Activated CD4-positive, alpha-beta memory T cell treated with anti-CD3 and anti-CD28 coated beads for 36 hours (primary cell): ENCODE measurements around the gene TRA2B. TPM values are rescaled to one million over a fixed set of nuclear protein-coding genes. Genes with fewer than 3 reads are reported as not detected.

Experiments
- CTCF ChIA-PET: fragments of 350-600 bp; sonication (Branson Sonifier 250); formaldehyde crosslinking; loops from one replicate; lab custom pipeline; 2021; ENCODE audit warnings: antibody characterized with exemption, inconsistent platforms; lab: Charles Lee
- POLR2A ChIA-PET: fragments of 350-600 bp; sonication (Branson Sonifier 250); formaldehyde crosslinking; loops from one replicate; lab custom pipeline; 2021; ENCODE audit warnings: antibody characterized with exemption; lab: Charles Lee
- DNase-seq: peaks from one replicate; pipeline ENCODE4 v3.0.0-alpha.2; 2020
- H3K27ac Mint-ChIP-seq: one replicate; pipeline ENCODE4 v1.8.0; 2021; ENCODE audit warnings: mixed read lengths
- H3K27me3 Mint-ChIP-seq: one replicate; pipeline ENCODE4 v1.8.0; 2021; ENCODE audit warnings: mixed read lengths
- H3K36me3 Mint-ChIP-seq: one replicate; pipeline ENCODE4 v1.8.0; 2021; ENCODE audit warnings: mixed read lengths
- H3K4me1 Mint-ChIP-seq: one replicate; pipeline ENCODE4 v1.8.0; 2021; ENCODE audit warnings: low read depth, mixed read lengths
- H3K4me3 Mint-ChIP-seq: one replicate; pipeline ENCODE4 v1.8.0; 2021; ENCODE audit warnings: mild to moderate bottlenecking, mixed read lengths
- H3K9me3 Mint-ChIP-seq: one replicate; pipeline ENCODE4 v1.8.0; 2021; ENCODE audit warnings: mixed read lengths
- intact Hi-C: fragments of 100-400 bp; cut with micrococcal nuclease; formaldehyde crosslinking; loops from one replicate; pipeline ENCODE4 v1.15.1; 2023
- total RNA-seq, 2 experiments: library from RNA; stranded (reverse); gene quantifications; one replicate each; pipeline ENCODE4 v1.2.3, GENCODE V29; 2021

Gene TRA2B
- total RNA-seq, 2 experiments from 2014 or later: 184 to 187 TPM

GRCh38 chr3:185971579-185971978, 33.8 kb upstream of the TRA2B start:
- no peak overlapping the region for H3K27ac Mint-ChIP-seq
- no peak for DNase-seq
- ChIA-PET POLR2A (no interaction called here), CTCF (interaction anchor here (1.1 kb wide), 1 partner anchor 28 kb away, joined by 3 read pairs; no protein-coding TSS in a partner anchor)
- no peaks in the 10 kb centered on the region for H3K27me3 Mint-ChIP-seq
- peaks cover 2% of the 10 kb centered on the region for H3K4me1 Mint-ChIP-seq
- H3K36me3 Mint-ChIP-seq: no peaks in the 10 kb centered on the region
- no peaks in the 10 kb centered on the region for H3K9me3 Mint-ChIP-seq
- intact Hi-C loops: no loop called here
- no peak overlapping the region for H3K4me3 Mint-ChIP-seq

DNA sequence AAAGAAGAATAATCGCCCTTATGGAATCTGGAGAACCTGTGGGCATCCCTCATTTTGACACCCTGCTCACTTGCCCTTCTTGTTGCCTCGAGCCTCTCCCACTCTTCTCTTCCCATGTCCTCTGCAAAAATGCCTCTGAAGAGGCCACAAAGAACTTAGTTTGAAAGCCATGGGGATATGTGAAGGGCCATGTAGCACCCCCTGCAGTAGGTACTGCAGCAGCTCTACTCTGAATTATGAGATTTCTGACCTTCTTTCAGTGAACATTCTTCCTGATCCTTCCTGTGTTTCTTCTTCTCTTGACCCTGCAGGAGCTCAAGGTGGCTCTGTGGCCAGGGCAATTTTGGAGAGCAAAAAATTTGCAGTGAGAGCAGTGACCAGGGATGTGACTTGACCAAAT, 30.4 kb upstream of the TRA2B start:
- no peak for DNase-seq
- CTCF ChIA-PET: interaction anchor here (1.1 to 4.3 kb wide), 3 partner anchors 25 to 854 kb away, joined by 3 to 31 read pairs (median 4); no protein-coding TSS in a partner anchor
- POLR2A ChIA-PET: interaction anchor here (0.5 kb wide), 1 partner anchor 14 kb away, joined by 3 read pairs; no protein-coding TSS in a partner anchor
- intact Hi-C loops: no loop called here
- Mint-ChIP-seq H3K4me3 (no peak overlapping the region), H3K36me3 (no peaks in the 10 kb centered on the region), H3K27me3 (peaks cover 3% of the 10 kb centered on the region), H3K4me1 (no peaks in the 10 kb centered on the region), H3K9me3 (peaks cover 8% of the 10 kb centered on the region), H3K27ac (no peak overlapping the region)

DNA sequence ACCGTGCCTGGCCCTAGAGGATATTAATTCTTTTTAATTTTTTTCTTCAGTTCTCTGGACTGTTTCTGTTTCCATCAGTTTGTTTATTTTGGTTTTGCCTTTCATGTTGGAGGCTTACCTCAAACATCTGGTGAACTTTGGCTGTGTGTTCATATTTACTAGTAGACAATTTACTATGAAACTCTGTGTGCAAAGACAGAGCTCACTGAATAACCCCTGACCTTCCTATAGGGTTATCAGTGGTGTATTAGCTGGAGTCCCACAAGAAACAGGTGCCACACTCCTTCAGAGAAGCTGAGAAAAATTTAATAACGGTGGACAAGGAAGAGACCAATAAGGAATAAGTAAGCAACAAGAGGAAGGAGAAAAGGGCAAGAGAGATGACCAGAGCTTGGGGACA, 28.8 kb upstream of the TRA2B start:
- no peak for DNase-seq
- Mint-ChIP-seq H3K36me3 (no peaks in the 10 kb centered on the region), H3K27me3 (peaks cover 3% of the 10 kb centered on the region), H3K4me1 (no peaks in the 10 kb centered on the region), H3K4me3 (no peak overlapping the region), H3K9me3 (peaks cover 8% of the 10 kb centered on the region), H3K27ac (no peak overlapping the region)
- ChIA-PET CTCF (interaction anchor here (1.1 to 4.3 kb wide), 3 partner anchors 11 to 23 kb away, joined by 3 to 31 read pairs (median 9); no protein-coding TSS in a partner anchor), POLR2A (interaction anchor here (0.6 kb wide), 1 partner anchor 29 kb away, joined by 4 read pairs; the partner anchor contains the start of gene TRA2B)
- intact Hi-C loops: no loop called here

DNA sequence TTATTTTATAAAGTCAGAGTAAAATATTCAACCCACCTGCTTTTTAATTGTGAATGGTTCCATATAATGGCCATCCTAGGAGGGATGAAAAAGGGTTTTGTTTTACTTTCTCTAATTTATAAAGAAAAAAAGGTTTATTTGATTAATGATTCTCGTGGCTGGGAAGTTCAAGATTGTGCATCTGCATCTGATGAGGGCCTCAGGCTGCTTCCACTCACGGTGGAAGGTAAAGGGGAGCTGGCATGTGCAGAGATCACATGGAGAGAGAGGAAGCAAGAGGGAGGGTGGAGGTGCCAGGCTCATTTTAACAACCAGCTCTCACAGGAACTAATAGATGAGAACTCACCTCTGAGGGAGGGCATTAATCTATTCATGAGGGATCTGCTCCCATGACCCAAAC, 27.7 kb upstream of the TRA2B start:
- intact Hi-C loops: no loop called here
- ChIA-PET CTCF (interaction anchor here (2.4 to 4.3 kb wide), 2 partner anchors 12 to 22 kb away, joined by 9 to 31 read pairs; no protein-coding TSS in a partner anchor), POLR2A (no interaction called here)
- Mint-ChIP-seq H3K27ac (no peak overlapping the region), H3K36me3 (no peaks in the 10 kb centered on the region), H3K27me3 (peaks cover 3% of the 10 kb centered on the region), H3K4me1 (no peaks in the 10 kb centered on the region), H3K9me3 (peaks cover 8% of the 10 kb centered on the region), H3K4me3 (no peak overlapping the region)
- DNase-seq: no peak

- no peak overlapping the region for H3K4me3 Mint-ChIP-seq
- no peak overlapping the region for H3K27ac Mint-ChIP-seq
- no peaks in the 10 kb centered on the region for H3K4me1 Mint-ChIP-seq
- peaks cover 5% of the 10 kb centered on the region for H3K27me3 Mint-ChIP-seq
- ChIA-PET CTCF (interaction anchor here (1.2 to 11.9 kb wide), 3 partner anchors 15 to 22 kb away, joined by 3 to 120 read pairs (median 4); no protein-coding TSS in a partner anchor), POLR2A (interaction anchor here (1.0 kb wide), 1 partner anchor 25 kb away, joined by 3 read pairs; no protein-coding TSS in a partner anchor)
- H3K9me3 Mint-ChIP-seq: peaks cover 8% of the 10 kb centered on the region
- DNase-seq: peak; percentile 42
- intact Hi-C loops: loop anchor here (1.0 kb wide), 1 partner anchor 16 kb away; no protein-coding TSS in a partner anchor
- no peaks in the 10 kb centered on the region for H3K36me3 Mint-ChIP-seq
Observed at GRCh38 chr3:185961675-185962232, 23.9 kb upstream of the TRA2B start.

- peaks cover 4% of the 10 kb centered on the region for H3K27me3 Mint-ChIP-seq
- H3K9me3 Mint-ChIP-seq: peaks cover 3% of the 10 kb centered on the region
- peak; percentile 20 for DNase-seq
- no peaks in the 10 kb centered on the region for H3K4me1 Mint-ChIP-seq
- no peak overlapping the region for H3K27ac Mint-ChIP-seq
- ChIA-PET POLR2A (interaction anchor here (0.6 to 1.9 kb wide), 3 partner anchors 14 to 26 kb away, joined by 3 to 7 read pairs (median 3); no protein-coding TSS in a partner anchor), CTCF (interaction anchor here (1.0 to 11.9 kb wide), 4 partner anchors 16 to 580 kb away, joined by 3 to 120 read pairs (median 4); no protein-coding TSS in a partner anchor)
- intact Hi-C loops: loop anchor here (1.0 kb wide), 2 partner anchors 17 kb away; no protein-coding TSS in a partner anchor
- no peak overlapping the region for H3K4me3 Mint-ChIP-seq
- H3K36me3 Mint-ChIP-seq: no peaks in the 10 kb centered on the region
Observed at GRCh38 chr3:185960522-185961288, 22.9 kb upstream of the TRA2B start.

DNA sequence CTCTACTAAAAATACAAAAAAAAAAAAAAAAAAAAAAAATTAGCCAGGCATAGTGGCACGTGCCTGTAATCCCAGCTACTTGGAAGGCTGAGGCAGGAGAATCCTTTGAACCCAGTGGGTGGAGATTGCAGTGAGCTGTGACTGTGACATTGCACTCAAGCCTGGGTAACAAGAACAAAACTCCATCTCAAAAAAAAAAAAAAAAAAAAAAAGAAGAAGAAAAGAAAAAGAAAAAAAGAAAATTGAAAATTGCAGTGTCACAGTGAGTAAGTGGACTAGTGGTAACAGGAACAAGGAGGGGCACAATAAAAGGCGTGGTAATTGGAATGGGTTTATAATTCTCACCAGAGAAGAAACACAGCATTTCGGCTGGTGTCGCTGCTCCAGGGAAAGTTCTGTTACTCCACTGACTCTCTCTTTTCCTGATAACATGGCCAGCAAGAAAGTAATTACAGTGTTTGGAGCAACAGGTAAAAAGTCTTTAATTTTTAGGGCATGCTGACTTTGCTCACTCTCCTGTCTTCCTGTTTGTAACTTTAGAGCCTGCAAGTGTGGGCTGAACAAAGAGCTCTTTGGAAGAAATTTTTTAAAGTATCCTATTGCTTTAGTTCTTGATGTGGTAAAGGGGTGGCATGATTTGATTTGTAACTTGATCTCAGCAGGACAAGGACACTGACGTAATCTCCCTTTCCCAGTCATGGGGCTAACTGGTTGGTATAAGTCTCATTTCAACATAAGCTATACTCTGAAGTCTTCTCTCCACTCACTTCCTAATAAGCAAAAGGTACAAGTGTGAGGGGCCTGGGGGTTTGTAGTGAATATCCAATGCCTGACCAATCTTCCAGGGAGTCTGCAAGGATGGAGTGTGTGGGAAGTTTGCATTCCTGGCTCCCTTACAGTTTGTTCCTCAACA, 22.1 kb upstream of the TRA2B start:
- Mint-ChIP-seq H3K9me3 (no peaks in the 10 kb centered on the region), H3K4me3 (no peak overlapping the region), H3K4me1 (no peaks in the 10 kb centered on the region), H3K27me3 (peaks cover 2% of the 10 kb centered on the region), H3K36me3 (no peaks in the 10 kb centered on the region), H3K27ac (no peak overlapping the region)
- intact Hi-C loops: loop anchor here (1.0 kb wide), 1 partner anchor 17 kb away; no protein-coding TSS in a partner anchor
- DNase-seq: no peak
- CTCF ChIA-PET: interaction anchor here (0.5 to 11.9 kb wide), 4 partner anchors 16 to 581 kb away, joined by 3 to 120 read pairs (median 4); no protein-coding TSS in a partner anchor
- POLR2A ChIA-PET: interaction anchor here (1.0 to 1.9 kb wide), 2 partner anchors 15 to 16 kb away, joined by 3 to 7 read pairs; no protein-coding TSS in a partner anchor

DNA sequence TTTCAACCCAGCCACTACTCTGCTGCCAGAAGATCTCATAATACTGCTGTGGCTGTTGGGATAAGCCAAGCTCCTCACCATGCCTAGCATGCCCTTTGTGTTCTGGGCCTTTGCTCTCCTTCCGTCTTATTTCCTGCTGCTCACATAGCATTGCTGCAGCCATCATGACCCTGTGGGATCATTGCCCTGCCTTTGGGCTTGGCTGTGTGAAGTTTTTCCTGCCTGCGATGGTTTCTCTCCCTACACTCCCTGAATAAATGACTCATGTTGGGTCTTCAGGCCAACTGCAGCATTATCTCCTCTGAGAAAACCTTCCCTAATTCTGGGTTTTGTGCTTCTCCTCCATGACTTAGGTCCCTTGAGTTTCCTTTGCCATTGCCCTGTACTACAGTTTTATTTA, 20.8 kb upstream of the TRA2B start:
- no peak overlapping the region for H3K27ac Mint-ChIP-seq
- POLR2A ChIA-PET: no interaction called here

GRCh38 chr3:185956244-185956643, 18.4 kb upstream of the TRA2B start:
- no peaks in the 10 kb centered on the region for H3K4me1 Mint-ChIP-seq
- DNase-seq: no peak
- no peak overlapping the region for H3K27ac Mint-ChIP-seq
- H3K36me3 Mint-ChIP-seq: no peaks in the 10 kb centered on the region
- no peaks in the 10 kb centered on the region for H3K9me3 Mint-ChIP-seq
- peaks cover 12% of the 10 kb centered on the region for H3K27me3 Mint-ChIP-seq
- ChIA-PET CTCF (interaction anchor here (11.9 kb wide), 1 partner anchor 12 kb away, joined by 120 read pairs; no protein-coding TSS in a partner anchor), POLR2A (no interaction called here)
- no peak overlapping the region for H3K4me3 Mint-ChIP-seq
- intact Hi-C loops: no loop called here

More for the DNA sequence above, 20.8 kb upstream of the TRA2B start:
- H3K4me3 Mint-ChIP-seq: no peak overlapping the region
- H3K36me3 Mint-ChIP-seq: no peaks in the 10 kb centered on the region
- peaks cover 5% of the 10 kb centered on the region for H3K27me3 Mint-ChIP-seq
- CTCF ChIA-PET: interaction anchor here (11.9 kb wide), 1 partner anchor 15 kb away, joined by 120 read pairs; no protein-coding TSS in a partner anchor
- DNase-seq: no peak
- no peaks in the 10 kb centered on the region for H3K9me3 Mint-ChIP-seq
- no peaks in the 10 kb centered on the region for H3K4me1 Mint-ChIP-seq
- intact Hi-C loops: no loop called here

- Mint-ChIP-seq H3K36me3 (no peaks in the 10 kb centered on the region), H3K27me3 (peaks cover 14% of the 10 kb centered on the region), H3K9me3 (no peaks in the 10 kb centered on the region), H3K4me1 (no peaks in the 10 kb centered on the region), H3K27ac (no peak overlapping the region), H3K4me3 (no peak overlapping the region)
- DNase-seq: no peak
- ChIA-PET POLR2A (interaction anchor here (0.6 kb wide), 1 partner anchor 14 kb away, joined by 3 read pairs; no protein-coding TSS in a partner anchor), CTCF (interaction anchor here (1.5 to 11.9 kb wide), 2 partner anchors 11 to 23 kb away, joined by 5 to 120 read pairs; no protein-coding TSS in a partner anchor)
- intact Hi-C loops: no loop called here
Observed at GRCh38 chr3:185954366-185954723, 16.5 kb upstream of the TRA2B start.

- no peaks in the 10 kb centered on the region for H3K4me1 Mint-ChIP-seq
- peaks cover 13% of the 10 kb centered on the region for H3K27me3 Mint-ChIP-seq
- ChIA-PET CTCF (no interaction called here), POLR2A (no interaction called here)
- no peak for DNase-seq
- no peak overlapping the region for H3K27ac Mint-ChIP-seq
- no peaks in the 10 kb centered on the region for H3K36me3 Mint-ChIP-seq
- no peak overlapping the region for H3K4me3 Mint-ChIP-seq
- no peaks in the 10 kb centered on the region for H3K9me3 Mint-ChIP-seq
- intact Hi-C loops: no loop called here
Observed at GRCh38 chr3:185950728-185951127, 12.9 kb upstream of the TRA2B start.
